ENCODE results near the gene SOBP. TPM values are rescaled to one million over a fixed set of nuclear protein-coding genes. Genes with fewer than 3 reads are reported as not detected.

Gene SOBP
- total RNA-seq, 4 donors from 2014 or later: 16.2 to 29.9 (median 19.2) TPM

DNA sequence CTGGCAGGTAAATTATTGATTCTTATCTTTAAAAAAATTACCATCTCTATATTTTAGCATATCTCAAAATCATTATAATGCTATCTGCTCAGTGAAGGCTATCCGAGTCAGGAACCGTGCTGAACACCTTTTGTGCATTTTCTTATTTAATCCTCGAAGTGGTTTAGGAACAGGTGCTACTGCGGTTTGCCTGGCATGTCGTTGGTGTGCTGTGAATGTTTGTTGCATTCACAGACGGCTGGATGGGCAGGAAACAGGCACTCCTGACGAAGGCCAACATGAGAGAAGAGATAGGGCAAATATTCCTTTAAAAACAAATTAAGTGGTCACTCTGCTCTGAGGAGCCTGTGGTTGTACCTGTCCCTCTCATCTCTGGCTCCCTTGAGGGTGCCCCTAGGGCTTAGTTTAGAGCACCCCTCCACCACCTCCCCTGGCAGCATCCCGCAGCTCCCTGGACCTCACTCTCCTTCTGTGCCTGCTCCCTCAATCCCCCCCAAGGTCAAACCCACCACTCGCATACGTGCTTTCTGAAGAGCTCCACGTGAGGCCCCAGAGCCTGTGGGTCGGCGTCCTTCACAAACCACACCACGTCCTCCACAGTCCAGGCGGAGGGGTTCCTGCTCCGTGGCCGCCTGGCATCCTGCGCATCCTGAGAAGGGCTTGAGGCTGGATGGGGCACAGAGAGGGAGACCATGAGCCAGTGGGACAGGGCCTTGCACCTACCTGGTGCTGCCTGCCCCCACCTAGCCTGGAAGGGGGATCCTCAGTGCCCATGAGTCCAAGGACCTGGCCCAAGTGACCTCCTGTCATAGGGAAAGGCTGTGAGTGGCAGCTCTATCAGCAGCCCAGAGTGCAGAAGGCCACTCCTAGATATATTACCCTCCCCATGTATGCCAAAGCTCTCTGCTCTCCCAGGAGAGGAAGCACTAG lies 217.7 kb downstream of the SOBP start:
- Histone ChIP-seq H3K4me1 (peaks cover 0 to 19% (median 0%) of the 10 kb centered on the region in 3 donors), H3K27ac (no peak overlapping the region), H3K27me3 (no peaks in the 10 kb centered on the region), H3K36me3 (no peaks in the 10 kb centered on the region), H3K9me3 (no peaks in the 10 kb centered on the region), H3K4me3 (no peak overlapping the region)
- ATAC-seq: no peak
- no peak for TF ChIP-seq POLR2AphosphoS5 (IDR thresholded peaks at IDR 0.05)
- TF ChIP-seq EP300 (IDR thresholded peaks at IDR 0.05): no peak
- no peak for TF ChIP-seq POLR2A (IDR thresholded peaks at IDR 0.05)
- TF ChIP-seq, protein P1, sequence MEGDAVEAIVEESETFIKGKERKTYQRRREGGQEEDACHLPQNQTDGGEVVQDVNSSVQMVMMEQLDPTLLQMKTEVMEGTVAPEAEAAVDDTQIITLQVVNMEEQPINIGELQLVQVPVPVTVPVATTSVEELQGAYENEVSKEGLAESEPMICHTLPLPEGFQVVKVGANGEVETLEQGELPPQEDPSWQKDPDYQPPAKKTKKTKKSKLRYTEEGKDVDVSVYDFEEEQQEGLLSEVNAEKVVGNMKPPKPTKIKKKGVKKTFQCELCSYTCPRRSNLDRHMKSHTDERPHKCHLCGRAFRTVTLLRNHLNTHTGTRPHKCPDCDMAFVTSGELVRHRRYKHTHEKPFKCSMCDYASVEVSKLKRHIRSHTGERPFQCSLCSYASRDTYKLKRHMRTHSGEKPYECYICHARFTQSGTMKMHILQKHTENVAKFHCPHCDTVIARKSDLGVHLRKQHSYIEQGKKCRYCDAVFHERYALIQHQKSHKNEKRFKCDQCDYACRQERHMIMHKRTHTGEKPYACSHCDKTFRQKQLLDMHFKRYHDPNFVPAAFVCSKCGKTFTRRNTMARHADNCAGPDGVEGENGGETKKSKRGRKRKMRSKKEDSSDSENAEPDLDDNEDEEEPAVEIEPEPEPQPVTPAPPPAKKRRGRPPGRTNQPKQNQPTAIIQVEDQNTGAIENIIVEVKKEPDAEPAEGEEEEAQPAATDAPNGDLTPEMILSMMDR (IDR thresholded peaks at IDR 0.05): no peak
- WGBS, 2 donors (ENCODE audit: low coverage in 1 of 2): 86 to 94% methylated on average over 5 to 10 of the region's 18 CpGs

DNA sequence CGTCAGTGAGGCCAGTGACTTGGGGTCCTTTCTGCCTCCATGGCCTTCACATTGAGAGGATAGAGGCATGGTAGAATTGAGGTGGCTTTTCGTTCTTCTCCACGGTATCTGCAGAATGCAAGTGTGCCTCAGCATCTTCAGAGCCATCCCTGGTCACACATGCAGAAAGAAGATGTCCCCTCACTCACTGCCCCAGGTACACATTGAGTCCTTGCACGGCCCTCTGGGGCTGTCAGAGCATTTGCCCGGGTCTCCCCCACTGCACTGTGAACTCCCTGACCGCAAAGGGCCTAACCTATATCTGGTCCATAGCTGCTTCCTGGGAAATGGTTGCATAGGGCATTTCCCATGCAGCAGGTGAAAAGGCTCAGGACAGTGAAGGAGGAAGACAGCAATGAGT lies 218.5 kb downstream of the SOBP start:
- WGBS, 2 donors (ENCODE audit: low coverage in 1 of 2): 59 to 90% methylated on average over 3 to 6 of the region's 6 CpGs
- Histone ChIP-seq H3K27me3 (no peaks in the 10 kb centered on the region), H3K4me3 (no peak overlapping the region), H3K36me3 (no peaks in the 10 kb centered on the region), H3K4me1 (peaks cover 0 to 28% (median 0%) of the 10 kb centered on the region in 3 donors), H3K9me3 (no peaks in the 10 kb centered on the region), H3K27ac (no peak overlapping the region)
- TF ChIP-seq, protein P1 (IDR thresholded peaks at IDR 0.05): no peak
- no peak for TF ChIP-seq POLR2A (IDR thresholded peaks at IDR 0.05)
- TF ChIP-seq POLR2AphosphoS5 (IDR thresholded peaks at IDR 0.05): no peak
- no peak for TF ChIP-seq EP300 (IDR thresholded peaks at IDR 0.05)
- no peak for ATAC-seq

- no peak for ATAC-seq
- Histone ChIP-seq H3K27me3 (no peaks in the 10 kb centered on the region), H3K4me1 (peaks cover 0 to 31% (median 0%) of the 10 kb centered on the region in 3 donors), H3K27ac (no peak overlapping the region), H3K36me3 (no peaks in the 10 kb centered on the region), H3K4me3 (no peak overlapping the region), H3K9me3 (no peaks in the 10 kb centered on the region)
- TF ChIP-seq POLR2A (IDR thresholded peaks at IDR 0.05): no peak
- TF ChIP-seq, protein P1 (IDR thresholded peaks at IDR 0.05): no peak
- no peak for TF ChIP-seq EP300 (IDR thresholded peaks at IDR 0.05)
- no peak for TF ChIP-seq POLR2AphosphoS5 (IDR thresholded peaks at IDR 0.05)
- WGBS, 2 donors (ENCODE audit: low coverage in 1 of 2): 76 to 91% methylated on average over 6 to 7 of the region's 7 CpGs
These were observed 219.4 kb downstream of the SOBP start for GRCh38 chr6:107709341-107709740.

Other genes starting within 250 kb of the SOBP start
- gene PDSS2, start 30.6 kb upstream of the SOBP start, total RNA-seq: 10 to 100 TPM in 1 of 4 donors, 1 to 10 TPM in 3; 6.5 to 12.2 (median 9.0) TPM